Stimulated activated naive B cell treated with anti-CD40 and anti-IgM and Interleukin-4, amounts not matched to agents 10 μg/mL and 1 μg/mL and 100 μg/mL, for 72 hours (primary cell): ENCODE measurements around the gene PI4KA.

Experiments
- ATAC-seq, 2 donors: fragments of 150-1000 bp; cut with Tn5 transposase; replicated peaks; 2 replicates each; pipeline ENCODE4 v1.10.0; 2021; ENCODE audit warnings: moderate library complexity in 1 of 2
- DNase-seq: peaks from one replicate; pipeline ENCODE4 v3.0.0; 2021
- H3K27ac Mint-ChIP-seq: one replicate; pipeline ENCODE4 v1.8.0; 2022; ENCODE audit warnings: mild to moderate bottlenecking, mixed read lengths
- H3K27me3 Mint-ChIP-seq, 2 donors: one replicate each; pipeline ENCODE4 v1.8.0; 2022; ENCODE audit warnings: mixed read lengths in 2 of 2
- H3K36me3 Mint-ChIP-seq, 2 donors: one replicate each; pipeline ENCODE4 v1.8.0; 2022; ENCODE audit warnings: mixed read lengths in 2 of 2, mild to moderate bottlenecking in 1 of 2
- H3K4me1 Mint-ChIP-seq, 2 donors: one replicate each; pipeline ENCODE4 v1.8.0; 2022; ENCODE audit warnings: mixed read lengths in 2 of 2, mild to moderate bottlenecking in 1 of 2
- H3K4me3 Mint-ChIP-seq, 2 donors: one replicate each; pipeline ENCODE4 v1.8.0; 2022; ENCODE audit warnings: mild to moderate bottlenecking in 2 of 2, mixed read lengths in 2 of 2, moderate library complexity in 1 of 2
- H3K9me3 Mint-ChIP-seq, 2 donors: one replicate each; pipeline ENCODE4 v1.8.0; 2022; ENCODE audit warnings: mixed read lengths in 2 of 2, mild to moderate bottlenecking in 1 of 2

PI4KA gene

GRCh38 chr22:20866736-20867135, 8.1 kb upstream of the PI4KA start:
- no peak for DNase-seq
- peaks cover 19 to 38% of the 10 kb centered on the region in 2 donors for H3K36me3 Mint-ChIP-seq
- no peaks in the 10 kb centered on the region for H3K27me3 Mint-ChIP-seq
- peaks cover 8 to 24% of the 10 kb centered on the region in 2 donors for H3K4me1 Mint-ChIP-seq
- H3K27ac Mint-ChIP-seq, result no peak overlapping the region
- no peak for ATAC-seq
- H3K4me3 Mint-ChIP-seq, result no peak overlapping the region
- no peaks in the 10 kb centered on the region for H3K9me3 Mint-ChIP-seq

- DNase-seq, result no peak
- H3K4me1 Mint-ChIP-seq, result peaks cover 8 to 24% of the 10 kb centered on the region in 2 donors
- peaks cover 19 to 38% of the 10 kb centered on the region in 2 donors for H3K36me3 Mint-ChIP-seq
- no peaks in the 10 kb centered on the region for H3K27me3 Mint-ChIP-seq
- no peaks in the 10 kb centered on the region for H3K9me3 Mint-ChIP-seq
- H3K4me3 Mint-ChIP-seq, result no peak overlapping the region
- no peak overlapping the region for H3K27ac Mint-ChIP-seq
- no peak for ATAC-seq
These were observed 7.3 kb upstream of the PI4KA start for GRCh38 chr22:20865875-20866445.

- Mint-ChIP-seq H3K36me3 (peaks cover 19 to 33% of the 10 kb centered on the region in 2 donors), H3K27ac (no peak overlapping the region), H3K4me1 (peaks cover 8 to 24% of the 10 kb centered on the region in 2 donors), H3K4me3 (no peak overlapping the region), H3K9me3 (no peaks in the 10 kb centered on the region), H3K27me3 (no peaks in the 10 kb centered on the region)
- no peak for DNase-seq
- ATAC-seq, result no peak
These were observed 6.7 kb upstream of the PI4KA start for GRCh38 chr22:20865331-20865730.

- Mint-ChIP-seq H3K4me3 (no peak overlapping the region), H3K9me3 (no peaks in the 10 kb centered on the region), H3K4me1 (peaks cover 11 to 31% of the 10 kb centered on the region in 2 donors), H3K27me3 (no peaks in the 10 kb centered on the region), H3K36me3 (peaks cover 19 to 29% of the 10 kb centered on the region in 2 donors), H3K27ac (no peak overlapping the region)
- ATAC-seq (no peak), DNase-seq (no peak)
These were observed 5.7 kb upstream of the PI4KA start for GRCh38 chr22:20864186-20864908.

GRCh38 chr22:20863366-20863765, 4.8 kb upstream of the PI4KA start:
- DNase-seq (no peak), ATAC-seq (no peak)
- Mint-ChIP-seq H3K4me3 (no peak overlapping the region), H3K27me3 (no peaks in the 10 kb centered on the region), H3K36me3 (peaks cover 10 to 22% of the 10 kb centered on the region in 2 donors), H3K9me3 (no peaks in the 10 kb centered on the region), H3K27ac (no peak overlapping the region), H3K4me1 (peaks cover 11 to 31% of the 10 kb centered on the region in 2 donors)

GRCh38 chr22:20862540-20862939, 3.9 kb upstream of the PI4KA start:
- ATAC-seq (no peak), DNase-seq (no peak)
- peaks cover 10 to 21% of the 10 kb centered on the region in 2 donors for H3K36me3 Mint-ChIP-seq
- no peak overlapping the region for H3K27ac Mint-ChIP-seq
- H3K9me3 Mint-ChIP-seq, result no peaks in the 10 kb centered on the region
- H3K4me1 Mint-ChIP-seq, result peaks cover 15 to 35% of the 10 kb centered on the region in 2 donors
- H3K4me3 Mint-ChIP-seq, result no peak overlapping the region
- no peaks in the 10 kb centered on the region for H3K27me3 Mint-ChIP-seq

- Mint-ChIP-seq H3K36me3 (peaks cover 10 to 22% of the 10 kb centered on the region in 2 donors), H3K27ac (peak overlapping the region; percentile 83), H3K9me3 (no peaks in the 10 kb centered on the region), H3K4me3 (peak overlapping the region; percentile 82 to 83), H3K4me1 (peaks cover 26 to 49% of the 10 kb centered on the region in 2 donors), H3K27me3 (no peaks in the 10 kb centered on the region)
- DNase-seq, result no peak
- no peak for ATAC-seq
These were observed 1.0 kb upstream of the PI4KA start for GRCh38 chr22:20859615-20860014.

GRCh38 chr22:20857838-20858614, 585 bp downstream of the PI4KA start:
- peaks cover 2 to 11% of the 10 kb centered on the region in 2 donors for H3K36me3 Mint-ChIP-seq
- peak overlapping the region; percentile 80 for H3K27ac Mint-ChIP-seq
- H3K9me3 Mint-ChIP-seq, result no peaks in the 10 kb centered on the region
- peak; percentile 55 to 63 for ATAC-seq
- H3K4me1 Mint-ChIP-seq, result peaks cover 34 to 55% of the 10 kb centered on the region in 2 donors
- H3K4me3 Mint-ChIP-seq, result peak overlapping the region; percentile 82 to 83
- DNase-seq, result peak; percentile 70
- no peaks in the 10 kb centered on the region for H3K27me3 Mint-ChIP-seq

- Mint-ChIP-seq H3K4me1 (peaks cover 40 to 58% of the 10 kb centered on the region in 2 donors), H3K36me3 (peaks cover 0 to 7% of the 10 kb centered on the region in 2 donors), H3K27ac (no peak overlapping the region), H3K27me3 (no peaks in the 10 kb centered on the region), H3K9me3 (no peaks in the 10 kb centered on the region), H3K4me3 (peak overlapping the region; percentile 82 to 83)
- ATAC-seq (no peak), DNase-seq (no peak)
These were observed 1.4 kb downstream of the PI4KA start for GRCh38 chr22:20857247-20857643.

GRCh38 chr22:20853236-20853660, 5.4 kb downstream of the PI4KA start:
- DNase-seq (no peak), ATAC-seq (no peak)
- Mint-ChIP-seq H3K36me3 (peaks cover 0 to 3% of the 10 kb centered on the region in 2 donors), H3K27me3 (no peaks in the 10 kb centered on the region), H3K9me3 (no peaks in the 10 kb centered on the region), H3K27ac (peak overlapping the region; percentile 34), H3K4me1 (peaks cover 40 to 57% of the 10 kb centered on the region in 2 donors), H3K4me3 (no peak overlapping the region)

GRCh38 chr22:20852503-20852902, 6.1 kb downstream of the PI4KA start:
- no peaks in the 10 kb centered on the region for H3K9me3 Mint-ChIP-seq
- peaks cover 36 to 55% of the 10 kb centered on the region in 2 donors for H3K4me1 Mint-ChIP-seq
- no peak overlapping the region for H3K27ac Mint-ChIP-seq
- ATAC-seq (no peak), DNase-seq (no peak)
- peaks cover 0 to 3% of the 10 kb centered on the region in 2 donors for H3K36me3 Mint-ChIP-seq
- H3K4me3 Mint-ChIP-seq, result no peak overlapping the region
- no peaks in the 10 kb centered on the region for H3K27me3 Mint-ChIP-seq

GRCh38 chr22:20852076-20852475, 6.5 kb downstream of the PI4KA start:
- no peak for DNase-seq
- H3K36me3 Mint-ChIP-seq, result peaks cover 0 to 3% of the 10 kb centered on the region in 2 donors
- H3K9me3 Mint-ChIP-seq, result no peaks in the 10 kb centered on the region
- H3K4me3 Mint-ChIP-seq, result no peak overlapping the region
- ATAC-seq, result no peak
- no peaks in the 10 kb centered on the region for H3K27me3 Mint-ChIP-seq
- H3K27ac Mint-ChIP-seq, result peak overlapping the region; percentile 11
- peaks cover 31 to 53% of the 10 kb centered on the region in 2 donors for H3K4me1 Mint-ChIP-seq

- Mint-ChIP-seq H3K27me3 (no peaks in the 10 kb centered on the region), H3K4me3 (no peak overlapping the region), H3K27ac (no peak overlapping the region), H3K9me3 (no peaks in the 10 kb centered on the region), H3K36me3 (no peaks in the 10 kb centered on the region), H3K4me1 (peaks cover 13 to 25% of the 10 kb centered on the region in 2 donors)
- DNase-seq (no peak), ATAC-seq (no peak)
These were observed 11.2 kb downstream of the PI4KA start for GRCh38 chr22:20847318-20847822.
